Breast epithelium (tissue), 3 donors: Measurements from ENCODE around the gene SETBP1.

Experiments
- CTCF ChIP-seq, 3 donors: fragments of 450-650 bp; IDR thresholded peaks; one replicate each; pipeline ENCODE4 v1.5.1; 2016 to 2017; ENCODE audit warnings: antibody characterized with exemption in 3 of 3, mild to moderate bottlenecking in 3 of 3, moderate library complexity in 3 of 3
- POLR2AphosphoS5 ChIP-seq, 3 donors: sonication (generic); formaldehyde crosslinking; IDR thresholded peaks; one replicate each; pipeline ENCODE4 v1.6.1; 2017; ENCODE audit warnings: antibody characterized with exemption in 3 of 3

- TF ChIP-seq CTCF (IDR thresholded peaks at IDR 0.05) (no peak), POLR2AphosphoS5 (IDR thresholded peaks at IDR 0.05) (no peak)
Measured at GRCh38 chr18:44900627-44901026, 219.9 kb downstream of the SETBP1 start.
